OCI-LY3 (cell line): ENCODE data around the gene LOXHD1.

Experiments
- H2AFZ ChIP-seq: fragments of 200-600, 300-600 bp; shearing (Covaris generic); 2 replicates; pipeline ENCODE4 v1.6.0; 2014; ENCODE audit warnings: antibody characterized with exemption, low read depth, low read length
- H3K27ac ChIP-seq: fragments of 200-600, 300-600 bp; sonication (generic); 2 replicates; pipeline ENCODE4 v1.5.1; 2014; ENCODE audit warnings: mild to moderate bottlenecking, low read length, moderate library complexity, mixed read lengths
- H3K27me3 ChIP-seq: fragments of 200-600, 300-600 bp; sonication (generic); 2 replicates; pipeline ENCODE4 v1.6.1; 2014; ENCODE audit warnings: low read depth, low read length, mixed read lengths
- H3K36me3 ChIP-seq: fragments of 200-600, 300-600 bp; sonication (generic); replicated peaks from 2 replicates; pipeline ENCODE3; 2014; ENCODE audit warnings: low read depth, low read length, mixed read lengths
- H3K4me1 ChIP-seq: fragments of 300-600, 200-600 bp; sonication (generic); 2 replicates; pipeline ENCODE4 v1.6.1; 2014; ENCODE audit warnings: low read length, mixed read lengths
- H3K4me2 ChIP-seq: fragments of 200-600, 300-600 bp; sonication (generic); 2 replicates; pipeline ENCODE4 v1.6.1; 2014; ENCODE audit warnings: low read length, mixed read lengths
- H3K4me3 ChIP-seq: fragments of 300-600, 200-600 bp; sonication (generic); 2 replicates; pipeline ENCODE4 v1.5.1; 2014; ENCODE audit warnings: antibody characterized with exemption, mild to moderate bottlenecking, low read length, moderate library complexity
- H3K79me2 ChIP-seq: fragments of 300-600, 200-600 bp; shearing (Covaris generic); 2 replicates; pipeline ENCODE4 v1.6.1; 2014; ENCODE audit warnings: mild to moderate bottlenecking, low read length, mixed read lengths
- H3K9ac ChIP-seq: fragments of 300-600, 200-600 bp; shearing (Covaris generic); 2 replicates; pipeline ENCODE4 v1.6.0; 2014; ENCODE audit warnings: mild to moderate bottlenecking, low read length, moderate library complexity
- H3K9me3 ChIP-seq: fragments of 200-600, 300-600 bp; shearing (Covaris generic); 2 replicates; pipeline ENCODE4 v1.6.1; 2014; ENCODE audit warnings: low read length, mixed read lengths; ENCODE audit not compliant: insufficient read depth
- H4K20me1 ChIP-seq: fragments of 200-600, 300-600 bp; sonication (generic); 2 replicates; pipeline ENCODE4 v1.6.1; 2016; ENCODE audit warnings: low read length, mixed read lengths; ENCODE audit not compliant: insufficient read depth
- CTCF ChIP-seq: fragments of 200-600, 300-600 bp; sonication (generic); IDR thresholded peaks from 2 replicates; pipeline ENCODE4 v1.5.1; 2014; ENCODE audit warnings: antibody characterized with exemption, low read length, low read depth
- EZH2phosphoT487 ChIP-seq: fragments of 200-600 bp; shearing (Covaris generic); IDR thresholded peaks from 2 replicates; pipeline ENCODE4 v1.6.1; 2018; ENCODE audit warnings: antibody characterized with exemption, mixed run types, low read depth

Gene LOXHD1

GRCh38 chr18:46649071-46649862 is 7.8 kb downstream of the LOXHD1 start:
- Histone ChIP-seq H3K9ac (no peak overlapping the region), H3K79me2 (no peaks in the 10 kb centered on the region), H2AFZ (no peak overlapping the region), H3K36me3 (no peaks in the 10 kb centered on the region), H3K4me3 (no peak overlapping the region), H4K20me1 (no peaks in the 10 kb centered on the region), H3K4me1 (no peaks in the 10 kb centered on the region), H3K9me3 (no peaks in the 10 kb centered on the region), H3K4me2 (no peak overlapping the region), H3K27ac (no peak overlapping the region), H3K27me3 (peaks cover 59% of the 10 kb centered on the region)
- TF ChIP-seq CTCF (no peak), EZH2phosphoT487 (no peak)

GRCh38 chr18:46646468-46646867 is 10.6 kb downstream of the LOXHD1 start:
- H3K4me1 ChIP-seq, result no peaks in the 10 kb centered on the region
- H2AFZ ChIP-seq, result no peak overlapping the region
- no peaks in the 10 kb centered on the region for H4K20me1 ChIP-seq
- H3K27me3 ChIP-seq, result peaks cover 52% of the 10 kb centered on the region
- H3K36me3 ChIP-seq, result no peaks in the 10 kb centered on the region
- H3K4me3 ChIP-seq, result no peak overlapping the region
- no peaks in the 10 kb centered on the region for H3K79me2 ChIP-seq
- no peaks in the 10 kb centered on the region for H3K9me3 ChIP-seq
- no peak for TF ChIP-seq CTCF
- TF ChIP-seq EZH2phosphoT487, result no peak
- H3K4me2 ChIP-seq, result no peak overlapping the region
- no peak overlapping the region for H3K9ac ChIP-seq
- no peak overlapping the region for H3K27ac ChIP-seq

DNA sequence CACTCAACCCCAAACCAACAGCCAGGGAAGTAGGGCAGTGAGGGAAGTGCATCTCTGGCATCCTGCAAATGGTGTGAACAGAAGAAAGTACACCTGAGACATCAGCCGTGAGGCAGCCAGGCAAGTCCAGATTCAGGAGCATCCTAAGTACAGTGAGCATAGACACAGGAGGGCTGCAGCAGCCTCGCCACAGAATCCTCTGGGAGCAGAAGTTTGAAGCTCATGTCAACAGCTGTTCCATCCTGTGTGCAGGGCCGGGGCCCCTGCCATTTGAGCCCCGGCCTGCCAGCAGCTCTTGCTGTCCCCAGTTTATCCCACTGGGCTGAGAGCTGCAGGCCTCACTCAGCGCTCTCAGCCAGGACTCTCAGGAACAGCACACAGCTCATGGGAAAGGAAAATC is 14.5 kb downstream of the LOXHD1 start:
- TF ChIP-seq EZH2phosphoT487, result no peak
- no peak for TF ChIP-seq CTCF
- no peaks in the 10 kb centered on the region for H4K20me1 ChIP-seq
- no peaks in the 10 kb centered on the region for H3K9me3 ChIP-seq
- H3K4me2 ChIP-seq, result no peak overlapping the region
- no peak overlapping the region for H3K27ac ChIP-seq
- H2AFZ ChIP-seq, result no peak overlapping the region
- no peak overlapping the region for H3K4me3 ChIP-seq
- no peaks in the 10 kb centered on the region for H3K79me2 ChIP-seq
- H3K9ac ChIP-seq, result no peak overlapping the region
- no peaks in the 10 kb centered on the region for H3K36me3 ChIP-seq
- no peaks in the 10 kb centered on the region for H3K4me1 ChIP-seq
- H3K27me3 ChIP-seq, result peaks cover 33% of the 10 kb centered on the region

DNA sequence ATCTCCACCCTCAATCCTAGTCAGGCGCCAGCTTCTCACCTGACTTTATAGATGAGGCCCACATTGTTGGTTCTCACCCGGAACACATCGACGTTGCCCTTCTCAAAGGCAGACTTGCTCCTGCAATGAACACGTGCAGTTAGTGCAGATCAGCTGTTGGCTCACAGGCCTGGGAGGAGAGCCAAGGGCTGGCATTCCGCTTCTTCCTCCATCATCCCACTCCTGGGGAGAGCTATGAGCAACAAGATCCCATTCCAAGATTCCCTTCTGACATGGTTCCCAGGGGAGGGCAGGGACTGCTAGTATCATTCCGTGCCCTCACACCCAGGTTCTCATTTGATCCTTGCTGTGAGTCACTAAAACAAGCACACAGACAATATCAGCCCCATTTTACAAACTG is 15.1 kb downstream of the LOXHD1 start:
- no peaks in the 10 kb centered on the region for H3K79me2 ChIP-seq

More for the DNA sequence above, 15.1 kb downstream of the LOXHD1 start:
- Histone ChIP-seq H3K4me2 (no peak overlapping the region), H3K4me1 (no peaks in the 10 kb centered on the region), H3K27me3 (peaks cover 33% of the 10 kb centered on the region), H3K27ac (no peak overlapping the region), H3K9ac (no peak overlapping the region), H3K9me3 (no peaks in the 10 kb centered on the region), H3K36me3 (no peaks in the 10 kb centered on the region), H2AFZ (no peak overlapping the region), H4K20me1 (no peaks in the 10 kb centered on the region), H3K4me3 (no peak overlapping the region)
- TF ChIP-seq EZH2phosphoT487, result no peak
- no peak for TF ChIP-seq CTCF
